ENCODE measurements around the gene COL9A1. TPM values are rescaled to one million over a fixed set of nuclear protein-coding genes. Genes with fewer than 3 reads are reported as not detected.

COL9A1 gene
- total RNA-seq, 1 experiment from 2014 or later, result 7.8 TPM

DNA sequence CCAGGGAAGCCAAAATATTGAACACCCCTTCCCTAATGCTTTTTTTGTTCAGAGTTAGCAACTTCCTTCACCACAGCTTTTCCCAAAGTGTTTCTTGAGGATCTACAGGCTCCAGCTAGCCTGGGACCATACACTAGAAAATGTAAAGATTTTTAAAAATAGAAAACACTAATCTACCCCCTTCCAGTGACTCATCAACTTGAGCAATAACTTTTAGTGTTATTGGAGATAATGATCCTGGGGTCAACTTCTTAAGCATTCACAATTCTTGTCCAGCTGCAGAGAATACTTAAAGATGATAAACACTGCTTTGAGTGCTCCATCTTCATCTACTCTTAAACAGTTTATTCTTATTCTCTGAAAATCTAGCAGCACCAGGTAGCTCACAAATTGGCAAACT is 131.6 kb downstream of the COL9A1 start:
- H3K4me1 Mint-ChIP-seq, result peaks cover 3 to 5% of the 10 kb centered on the region in 2 experiments
- H3K36me3 Mint-ChIP-seq (ENCODE audit: insufficient read depth in 1 of 3, low read depth in 3 of 3), result no peaks in the 10 kb centered on the region
- Histone ChIP-seq H3T11ph (ENCODE audit: low read length) (no peak overlapping the region), H4K5ac (ENCODE audit: insufficient read length, low read depth, low read length) (no peak overlapping the region), H2AK5ac (ENCODE audit: insufficient read length, low read length) (no peak overlapping the region), H3K14ac (ENCODE audit: insufficient read depth, low read length) (no peak overlapping the region), H3K4me1 (ENCODE audit: insufficient read depth, low read length) (no peaks in the 10 kb centered on the region), H2BK12ac (ENCODE audit: insufficient read length, low read depth, low read length) (no peak overlapping the region), H3K23me2 (ENCODE audit: insufficient read length, low read depth, low read length, poor library complexity, severe bottlenecking) (no peaks in the 10 kb centered on the region), H2BK15ac (ENCODE audit: low read depth, low read length) (no peak overlapping the region), H3K4me2 (ENCODE audit: insufficient read depth, insufficient read length, low read length) (no peak overlapping the region), H3K79me2 (ENCODE audit: insufficient read depth, low read length) (no peaks in the 10 kb centered on the region), H2AFZ (ENCODE audit: low read length) (no peak overlapping the region), H3K56ac (ENCODE audit: insufficient read length, low read depth, low read length) (no peak overlapping the region), H3K4ac (ENCODE audit: low read depth, low read length) (no peak overlapping the region), H3K18ac (ENCODE audit: insufficient read length, low read depth, low read length) (no peak overlapping the region), H3K27me3 (ENCODE audit: insufficient read depth, low read length) (no peaks in the 10 kb centered on the region), H2BK5ac (ENCODE audit: insufficient read length, low read length) (no peak overlapping the region), H3K23ac (ENCODE audit: insufficient read length, low read depth, low read length) (no peak overlapping the region), H4K91ac (ENCODE audit: insufficient read length, low read depth, low read length) (no peak overlapping the region), H4K20me1 (ENCODE audit: control insufficient read depth, insufficient read depth, insufficient read length) (no peaks in the 10 kb centered on the region), H3K9me3 (ENCODE audit: control insufficient read depth, low read depth, low read length) (no peaks in the 10 kb centered on the region), H2BK120ac (ENCODE audit: low read depth, low read length, poor library complexity, severe bottlenecking) (no peak overlapping the region), H3K9ac (ENCODE audit: extremely low read depth, insufficient read length, low read length) (no peak overlapping the region), H3K27ac (ENCODE audit: insufficient read length, low read depth, low read length) (no peak overlapping the region), H2BK20ac (ENCODE audit: low read depth, low read length, poor library complexity, severe bottlenecking) (no peak overlapping the region), H4K8ac (replicated peaks; ENCODE audit: insufficient read length, low read depth, low read length) (no peak overlapping the region), H3K79me1 (ENCODE audit: insufficient read depth, low read depth, low read length, poor library complexity, severe bottlenecking) (no peaks in the 10 kb centered on the region)
- no peak overlapping the region for H3K27ac Mint-ChIP-seq
- TF ChIP-seq, protein P1, sequence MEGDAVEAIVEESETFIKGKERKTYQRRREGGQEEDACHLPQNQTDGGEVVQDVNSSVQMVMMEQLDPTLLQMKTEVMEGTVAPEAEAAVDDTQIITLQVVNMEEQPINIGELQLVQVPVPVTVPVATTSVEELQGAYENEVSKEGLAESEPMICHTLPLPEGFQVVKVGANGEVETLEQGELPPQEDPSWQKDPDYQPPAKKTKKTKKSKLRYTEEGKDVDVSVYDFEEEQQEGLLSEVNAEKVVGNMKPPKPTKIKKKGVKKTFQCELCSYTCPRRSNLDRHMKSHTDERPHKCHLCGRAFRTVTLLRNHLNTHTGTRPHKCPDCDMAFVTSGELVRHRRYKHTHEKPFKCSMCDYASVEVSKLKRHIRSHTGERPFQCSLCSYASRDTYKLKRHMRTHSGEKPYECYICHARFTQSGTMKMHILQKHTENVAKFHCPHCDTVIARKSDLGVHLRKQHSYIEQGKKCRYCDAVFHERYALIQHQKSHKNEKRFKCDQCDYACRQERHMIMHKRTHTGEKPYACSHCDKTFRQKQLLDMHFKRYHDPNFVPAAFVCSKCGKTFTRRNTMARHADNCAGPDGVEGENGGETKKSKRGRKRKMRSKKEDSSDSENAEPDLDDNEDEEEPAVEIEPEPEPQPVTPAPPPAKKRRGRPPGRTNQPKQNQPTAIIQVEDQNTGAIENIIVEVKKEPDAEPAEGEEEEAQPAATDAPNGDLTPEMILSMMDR (conservative IDR thresholded peaks at IDR 0.05), result no peak
- H3K27me3 Mint-ChIP-seq (ENCODE audit: low read depth), result peaks cover 7% of the 10 kb centered on the region
- H3K9me3 Mint-ChIP-seq, result no peaks in the 10 kb centered on the region
- no peak overlapping the region for H3K4me3 Mint-ChIP-seq
- no peak for DNase-seq

All from H9 (cell line).